Measurements from ENCODE around the gene PLA2G4D. TPM values are rescaled to one million over a fixed set of nuclear protein-coding genes. Genes with fewer than 3 reads are reported as not detected.

The PLA2G4D gene
- total RNA-seq, 1 donor from 2014 or later: not detected

- DNase-seq (ENCODE audit: low spot score): no peak
- Mint-ChIP-seq H3K4me1 (ENCODE audit: low read depth) (no peaks in the 10 kb centered on the region), H3K27ac (ENCODE audit: unreplicated experiment) (no peak overlapping the region), H3K9me3 (ENCODE audit: low read depth) (no peaks in the 10 kb centered on the region), H3K4me3 (ENCODE audit: unreplicated experiment) (no peak overlapping the region), H3K27me3 (ENCODE audit: low read depth) (peaks cover 15% of the 10 kb centered on the region), H3K36me3 (ENCODE audit: low read depth) (no peaks in the 10 kb centered on the region)
- TF ChIP-seq CTCF (IDR thresholded peaks at IDR 0.05): no peak
Observed at GRCh38 chr15:42136513-42136912, 42.2 kb upstream of the PLA2G4D start.

GRCh38 chr15:42135351-42135750 is 41.0 kb upstream of the PLA2G4D start:
- no peak overlapping the region for H3K4me3 Mint-ChIP-seq (ENCODE audit: unreplicated experiment)
- no peak overlapping the region for H3K27ac Mint-ChIP-seq (ENCODE audit: unreplicated experiment)
- TF ChIP-seq CTCF (IDR thresholded peaks at IDR 0.05): no peak
- H3K9me3 Mint-ChIP-seq (ENCODE audit: low read depth): no peaks in the 10 kb centered on the region
- H3K27me3 Mint-ChIP-seq (ENCODE audit: low read depth): peaks cover 22% of the 10 kb centered on the region
- no peak for DNase-seq (ENCODE audit: low spot score)
- no peaks in the 10 kb centered on the region for H3K36me3 Mint-ChIP-seq (ENCODE audit: low read depth)
- H3K4me1 Mint-ChIP-seq (ENCODE audit: low read depth): no peaks in the 10 kb centered on the region

GRCh38 chr15:42134617-42135245 is 40.4 kb upstream of the PLA2G4D start:
- DNase-seq (ENCODE audit: low spot score): no peak
- Mint-ChIP-seq H3K27ac (ENCODE audit: unreplicated experiment) (no peak overlapping the region), H3K4me3 (ENCODE audit: unreplicated experiment) (no peak overlapping the region), H3K9me3 (ENCODE audit: low read depth) (no peaks in the 10 kb centered on the region), H3K36me3 (ENCODE audit: low read depth) (no peaks in the 10 kb centered on the region), H3K27me3 (ENCODE audit: low read depth) (peaks cover 22% of the 10 kb centered on the region), H3K4me1 (ENCODE audit: low read depth) (no peaks in the 10 kb centered on the region)
- no peak for TF ChIP-seq CTCF (IDR thresholded peaks at IDR 0.05)

GRCh38 chr15:42133886-42134502 is 39.6 kb upstream of the PLA2G4D start:
- Mint-ChIP-seq H3K27ac (ENCODE audit: unreplicated experiment) (no peak overlapping the region), H3K4me1 (ENCODE audit: low read depth) (no peaks in the 10 kb centered on the region), H3K4me3 (ENCODE audit: unreplicated experiment) (no peak overlapping the region), H3K27me3 (ENCODE audit: low read depth) (peaks cover 22% of the 10 kb centered on the region), H3K36me3 (ENCODE audit: low read depth) (no peaks in the 10 kb centered on the region), H3K9me3 (ENCODE audit: low read depth) (no peaks in the 10 kb centered on the region)
- no peak for DNase-seq (ENCODE audit: low spot score)
- TF ChIP-seq CTCF (IDR thresholded peaks at IDR 0.05): peak; percentile 73

- Mint-ChIP-seq H3K36me3 (ENCODE audit: low read depth) (no peaks in the 10 kb centered on the region), H3K4me3 (ENCODE audit: unreplicated experiment) (no peak overlapping the region), H3K27me3 (ENCODE audit: low read depth) (peaks cover 24% of the 10 kb centered on the region), H3K4me1 (ENCODE audit: low read depth) (no peaks in the 10 kb centered on the region), H3K9me3 (ENCODE audit: low read depth) (no peaks in the 10 kb centered on the region), H3K27ac (ENCODE audit: unreplicated experiment) (no peak overlapping the region)
- DNase-seq (ENCODE audit: low spot score): no peak
- no peak for TF ChIP-seq CTCF (IDR thresholded peaks at IDR 0.05)
Observed at GRCh38 chr15:42133356-42133755, 39.0 kb upstream of the PLA2G4D start.

Data from chondrocyte (in vitro differentiated cells).